Kidney capillary endothelial cell (primary cell): ENCODE measurements around the gene CENPV.
A peak's percentile ranks its signal among the peaks of the same experiment; 100 is the strongest.
"Not testable (repeated sequence)": the region's sequence is repeated elsewhere in the genome, so short reads cannot be mapped to it uniquely, and the experiment has no call there.

ENCODE experiments used
- DNase-seq: peaks from one replicate; pipeline ENCODE4 v3.0.0-alpha.2; 2018; ENCODE audit warnings: low spot score

CENPV gene

GRCh38 chr17:16313139-16314090 is 39.9 kb downstream of the CENPV start:
- no peak for DNase-seq

- not testable (repeated sequence) for DNase-seq
Observed at GRCh38 chr17:16312061-16312460, 41.2 kb downstream of the CENPV start.

- no peak for DNase-seq
Observed at GRCh38 chr17:16306211-16306610, 47.1 kb downstream of the CENPV start.

- peak; percentile 33 for DNase-seq
Observed at GRCh38 chr17:16304830-16305229, 48.4 kb downstream of the CENPV start.

GRCh38 chr17:16302856-16303255 is 50.4 kb downstream of the CENPV start:
- no peak for DNase-seq

- DNase-seq: no peak
Observed at GRCh38 chr17:16301963-16302855, 51.1 kb downstream of the CENPV start.

- DNase-seq: no peak
Observed at GRCh38 chr17:16300554-16300953, 52.7 kb downstream of the CENPV start.

- no peak for DNase-seq
Observed at GRCh38 chr17:16298140-16298662, 55.1 kb downstream of the CENPV start.

- no peak for DNase-seq
Observed at GRCh38 chr17:16297367-16298139, 55.7 kb downstream of the CENPV start.

GRCh38 chr17:16296072-16296471 is 57.2 kb downstream of the CENPV start:
- DNase-seq: not testable (repeated sequence)

GRCh38 chr17:16294560-16294959 is 58.7 kb downstream of the CENPV start:
- no peak for DNase-seq

GRCh38 chr17:16293931-16294330 is 59.3 kb downstream of the CENPV start:
- DNase-seq: no peak
